AG04450 (cell line): Measurements from ENCODE around the gene TGM2. TPM values are rescaled to one million over a fixed set of nuclear protein-coding genes. Genes with fewer than 3 reads are reported as not detected.

Source experiments
- CTCF ChIA-PET: fragments of 300-600, 350-600 bp; formaldehyde crosslinking; extraction: SDS; loops from one replicate; lab custom pipeline; 2022; ENCODE audit warnings: antibody characterized with exemption, inconsistent platforms; lab: Charles Lee
- POLR2A ChIA-PET: fragments of 350-600 bp; formaldehyde crosslinking; extraction: SDS; loops from one replicate; lab custom pipeline; 2021; ENCODE audit warnings: antibody characterized with exemption, inconsistent platforms; lab: Yijun Ruan, JAX
- DNase-seq: peaks from one replicate; pipeline ENCODE4 v3.0.0-alpha.2; 2011; ENCODE audit warnings: low read depth, low spot score
- H3K27ac ChIP-seq: one replicate; pipeline ENCODE4 v1.5.1; 2012; ENCODE audit warnings: low read depth, low read length, control low read depth
- H3K27me3 ChIP-seq: one replicate; pipeline ENCODE4 v1.6.0; 2012; ENCODE audit warnings: low read length; ENCODE audit not compliant: control insufficient read depth, insufficient read depth
- H3K4me3 ChIP-seq: 2 replicates; pipeline ENCODE4 v1.5.1; 2011; ENCODE audit warnings: mild to moderate bottlenecking, low read depth, low read length, control low read depth
- H3K9me3 ChIP-seq: 2 replicates; pipeline ENCODE4 v1.5.1; 2012; ENCODE audit warnings: low read length; ENCODE audit not compliant: control insufficient read depth, insufficient read depth
- CTCF ChIP-seq: IDR thresholded peaks from 2 replicates; pipeline ENCODE4 v1.5.1; 2011; ENCODE audit warnings: low read depth, low read length, control low read depth, inconsistent platforms
- polyA plus RNA-seq: library from polyadenylated mRNA; depleted of rRNA; stranded (reverse); fragments of >200 nt; gene quantifications from 2 replicates; pipeline ENCODE4 v1.2.3, GENCODE V29; 2011

Gene TGM2
- polyA plus RNA-seq, 1 experiment, result 326 TPM

- CTCF ChIA-PET, result interaction anchor here (1.7 to 4.4 kb wide), 2 partner anchors 51 to 96 kb away, joined by 4 to 42 read pairs; no protein-coding TSS in a partner anchor
- POLR2A ChIA-PET, result no interaction called here
- H3K27me3 ChIP-seq, result no peaks in the 10 kb centered on the region
- H3K4me3 ChIP-seq, result no peak overlapping the region
- H3K27ac ChIP-seq, result peak overlapping the region; percentile 73
- TF ChIP-seq CTCF, result no peak
- no peaks in the 10 kb centered on the region for H3K9me3 ChIP-seq
- DNase-seq, result no peak
Observed at GRCh38 chr20:38170826-38171674, 6.0 kb upstream of the TGM2 start.

GRCh38 chr20:38170219-38170825 is 5.3 kb upstream of the TGM2 start:
- no peak for DNase-seq

GRCh38 chr20:38169636-38170193 is 4.6 kb upstream of the TGM2 start:
- no peak for DNase-seq
- no peak overlapping the region for H3K4me3 ChIP-seq
- ChIA-PET POLR2A (no interaction called here), CTCF (no interaction called here)
- no peaks in the 10 kb centered on the region for H3K27me3 ChIP-seq
- no peak overlapping the region for H3K27ac ChIP-seq
- H3K9me3 ChIP-seq, result no peaks in the 10 kb centered on the region
- TF ChIP-seq CTCF, result no peak

More at GRCh38 chr20:38170219-38170825, 5.3 kb upstream of the TGM2 start:
- CTCF ChIA-PET, result interaction anchor here (4.4 kb wide), 1 partner anchor 51 kb away, joined by 42 read pairs; no protein-coding TSS in a partner anchor
- Histone ChIP-seq H3K27me3 (no peaks in the 10 kb centered on the region), H3K4me3 (no peak overlapping the region), H3K27ac (peak overlapping the region; percentile 73), H3K9me3 (no peaks in the 10 kb centered on the region)
- TF ChIP-seq CTCF, result no peak
- POLR2A ChIA-PET, result no interaction called here

- no peak for TF ChIP-seq CTCF
- DNase-seq, result no peak
- CTCF ChIA-PET, result interaction anchor here (0.7 to 1.2 kb wide), 3 partner anchors 52 to 153 kb away, joined by 3 to 5 read pairs (median 4); no protein-coding TSS in a partner anchor
- H3K27ac ChIP-seq, result peak overlapping the region; percentile 91
- POLR2A ChIA-PET, result interaction anchor here (0.9 to 1.4 kb wide), 2 partner anchors 12 to 49 kb away, joined by 3 to 4 read pairs; no protein-coding TSS in a partner anchor
- no peaks in the 10 kb centered on the region for H3K9me3 ChIP-seq
- no peak overlapping the region for H3K4me3 ChIP-seq
- H3K27me3 ChIP-seq, result no peaks in the 10 kb centered on the region
Observed at GRCh38 chr20:38168791-38169589, 3.9 kb upstream of the TGM2 start.
